HG02759 (cell line): ENCODE data around the gene MAGED2.
"Not testable (repeated sequence)": the region's sequence is repeated elsewhere in the genome, so short reads cannot be mapped to it uniquely, and the experiment has no call there.

Experiments
- ATAC-seq: cut with Tn5 transposase; IDR thresholded peaks from one replicate; pipeline ENCODE4 v1.9.1; 2021; ENCODE audit warnings: mild to moderate bottlenecking, moderate library complexity; ENCODE audit not compliant: unreplicated experiment

Gene MAGED2

GRCh38 chrX:54817220-54817820 lies 9.8 kb downstream of the MAGED2 start:
- no peak for ATAC-seq

GRCh38 chrX:54818221-54818620 lies 10.7 kb downstream of the MAGED2 start:
- no peak for ATAC-seq

DNA sequence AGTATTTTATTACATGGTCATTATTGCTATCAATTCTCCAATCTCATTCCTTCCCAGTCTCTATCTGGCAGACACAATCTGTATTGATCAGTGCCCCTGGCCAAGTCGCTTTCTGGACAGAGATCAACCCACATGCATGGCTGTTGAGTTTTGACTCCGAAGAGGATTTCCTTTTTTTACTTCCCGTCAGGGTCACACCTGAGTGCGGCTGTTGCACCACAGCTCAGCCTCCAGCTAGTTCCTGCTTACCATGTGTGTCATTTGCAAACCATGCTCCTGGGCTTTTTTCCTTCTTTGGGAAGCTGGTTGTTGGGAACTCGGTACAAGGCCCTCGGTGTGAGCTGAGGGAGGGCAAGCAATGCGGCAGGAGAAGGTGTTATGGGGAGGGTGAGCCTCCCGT lies 11.7 kb downstream of the MAGED2 start:
- no peak for ATAC-seq

- ATAC-seq = no peak
Measured at GRCh38 chrX:54820737-54821136, 13.2 kb downstream of the MAGED2 start.

DNA sequence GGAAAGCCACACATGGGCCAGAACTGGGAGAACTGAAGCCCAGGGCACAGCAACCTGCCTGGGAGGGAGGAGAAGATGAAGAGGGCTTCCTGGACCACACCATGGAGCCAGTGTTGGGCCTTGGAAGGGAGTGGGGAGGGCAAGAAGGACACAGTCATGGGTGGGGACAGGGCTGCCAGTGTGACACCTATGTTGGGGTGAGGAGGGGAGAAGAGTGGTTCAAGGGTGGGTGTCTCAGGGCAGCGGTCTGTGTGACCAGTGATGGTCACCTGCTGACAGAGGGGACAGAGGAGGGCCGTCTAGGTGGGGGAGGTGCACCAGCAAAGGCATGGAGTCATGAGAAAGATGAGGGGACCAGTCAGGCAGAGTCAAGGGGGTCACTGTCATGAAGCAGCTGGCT lies 13.8 kb downstream of the MAGED2 start:
- no peak for ATAC-seq

DNA sequence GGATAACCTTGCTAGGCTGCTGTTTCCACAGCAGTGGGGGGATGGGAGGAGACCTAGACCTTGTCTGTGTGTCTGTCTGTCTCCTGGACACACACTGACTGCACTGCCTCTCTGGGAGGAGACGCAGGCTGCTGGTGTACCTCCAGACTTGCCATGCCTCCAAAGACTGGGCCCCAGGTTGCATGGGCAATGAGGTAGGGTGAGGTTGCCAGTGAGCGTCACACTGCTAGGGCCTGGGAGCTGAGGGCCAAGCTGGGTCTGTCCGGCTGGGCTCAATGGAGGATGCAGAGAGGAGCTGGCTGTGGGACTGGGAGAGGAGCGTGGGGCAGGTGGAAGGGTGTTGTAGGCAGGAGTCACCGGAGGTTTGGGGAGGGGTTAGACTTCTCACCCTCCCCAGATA lies 16.6 kb downstream of the MAGED2 start:
- ATAC-seq = no peak

GRCh38 chrX:54824722-54825121 lies 17.2 kb downstream of the MAGED2 start:
- no peak for ATAC-seq

DNA sequence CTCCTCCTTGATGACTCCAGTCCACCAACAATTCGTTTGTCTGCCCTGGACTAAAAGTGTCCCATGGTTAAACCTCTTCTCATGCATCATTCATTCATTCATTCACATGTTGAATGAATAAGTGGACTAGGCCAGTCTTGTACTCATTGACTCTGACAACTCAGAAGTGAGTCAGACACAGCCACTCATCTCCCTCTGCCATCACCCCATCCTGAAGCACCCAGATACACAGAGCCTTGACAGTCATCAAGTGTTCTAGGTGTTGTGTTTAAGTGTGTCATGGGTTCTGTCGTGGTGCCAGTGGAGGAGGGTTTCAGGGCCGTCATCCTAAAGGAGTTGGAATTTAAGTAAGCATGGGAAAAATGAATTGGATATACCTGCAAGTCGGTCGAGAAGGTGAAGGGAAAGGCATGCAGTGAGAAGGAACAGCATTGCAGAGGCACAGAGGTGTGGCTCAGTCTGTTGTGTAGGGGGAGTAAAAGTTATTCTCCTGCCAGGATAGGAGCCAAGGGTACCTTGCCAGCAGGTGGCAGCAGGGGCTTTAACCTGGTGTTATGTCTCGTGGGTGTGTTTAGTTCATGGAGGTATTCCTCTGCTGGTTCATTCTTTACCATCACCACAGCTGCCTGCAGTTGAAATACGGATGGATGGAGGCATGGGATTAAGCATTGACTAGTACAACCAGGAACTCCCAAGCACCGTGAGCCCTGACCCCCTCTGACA lies 18.3 kb downstream of the MAGED2 start:
- ATAC-seq = no peak

DNA sequence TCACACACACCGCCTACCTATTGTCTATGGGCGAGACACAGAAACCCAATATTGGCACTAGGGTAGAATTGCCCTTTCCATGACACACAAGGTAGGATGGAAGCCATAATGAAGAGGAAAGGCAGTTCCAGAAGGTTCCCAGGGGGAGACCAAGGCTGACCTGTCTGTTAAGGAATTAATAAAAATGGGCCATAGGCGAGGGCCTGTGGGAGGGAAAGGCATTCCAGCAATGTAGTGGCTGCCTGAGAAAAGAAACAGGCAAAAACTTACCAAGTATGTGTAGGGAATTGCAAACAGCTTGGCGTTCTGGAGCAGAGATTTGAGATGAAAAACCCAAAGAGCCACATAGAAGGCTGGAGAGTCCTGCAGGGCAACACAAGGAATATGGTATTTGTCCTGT lies 19.1 kb downstream of the MAGED2 start:
- ATAC-seq = no peak

- no peak for ATAC-seq
Measured at GRCh38 chrX:54838583-54838982, 31.0 kb downstream of the MAGED2 start.

GRCh38 chrX:54841184-54841874 lies 33.8 kb downstream of the MAGED2 start:
- ATAC-seq = not testable (repeated sequence)

GRCh38 chrX:54842607-54843006 lies 35.1 kb downstream of the MAGED2 start:
- no peak for ATAC-seq

GRCh38 chrX:54843050-54843449 lies 35.5 kb downstream of the MAGED2 start:
- ATAC-seq = no peak

GRCh38 chrX:54847700-54848099 lies 40.2 kb downstream of the MAGED2 start:
- ATAC-seq = not testable (repeated sequence)

DNA sequence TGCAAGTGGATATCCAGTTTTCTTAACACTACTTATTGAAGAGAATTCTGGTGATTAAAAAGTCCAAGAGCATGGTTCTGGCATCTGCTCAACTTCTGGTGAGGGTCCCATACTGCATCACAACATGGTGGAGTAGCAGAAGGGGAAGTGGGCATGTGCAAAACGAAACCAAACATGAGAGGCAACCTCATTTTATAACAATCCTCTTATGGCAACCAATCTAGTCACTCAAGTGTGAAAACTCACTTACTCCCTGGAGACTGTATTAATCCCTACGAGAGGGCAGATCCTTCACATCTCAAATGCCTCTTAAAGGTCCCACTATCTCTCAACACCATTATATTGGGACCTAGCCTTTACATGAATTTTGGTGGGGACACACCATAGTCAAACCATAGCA lies 57.7 kb downstream of the MAGED2 start:
- ATAC-seq = no peak
